ENCODE data around the gene NOP14.
"Not testable (repeated sequence)": the region's sequence is repeated elsewhere in the genome, so short reads cannot be mapped to it uniquely, and the experiment has no call there.

NOP14 gene

DNA sequence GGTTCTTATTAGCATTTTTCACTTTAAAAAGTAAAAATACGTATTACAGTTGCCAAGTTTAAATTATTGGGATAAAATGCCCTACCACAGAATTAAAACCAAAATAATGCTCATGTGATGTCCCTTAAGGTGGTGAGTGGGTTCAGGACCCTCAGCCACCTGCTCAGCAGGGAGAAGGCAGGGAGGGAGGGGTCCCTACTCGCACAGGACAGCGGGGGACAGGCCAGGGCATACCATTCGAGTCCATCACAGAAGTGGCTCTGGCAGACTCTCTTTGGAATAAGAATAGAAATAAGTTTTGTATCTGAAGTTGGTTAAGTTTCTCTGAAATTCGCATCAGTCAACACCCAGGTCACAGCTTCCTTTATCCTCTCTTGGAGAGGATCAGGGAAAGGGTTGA is 37.7 kb downstream of the NOP14 start:
- peaks cover 72% of the 10 kb centered on the region for H3K36me3 ChIP-seq (ENCODE audit: insufficient read depth, low read depth, low read length)

DNA sequence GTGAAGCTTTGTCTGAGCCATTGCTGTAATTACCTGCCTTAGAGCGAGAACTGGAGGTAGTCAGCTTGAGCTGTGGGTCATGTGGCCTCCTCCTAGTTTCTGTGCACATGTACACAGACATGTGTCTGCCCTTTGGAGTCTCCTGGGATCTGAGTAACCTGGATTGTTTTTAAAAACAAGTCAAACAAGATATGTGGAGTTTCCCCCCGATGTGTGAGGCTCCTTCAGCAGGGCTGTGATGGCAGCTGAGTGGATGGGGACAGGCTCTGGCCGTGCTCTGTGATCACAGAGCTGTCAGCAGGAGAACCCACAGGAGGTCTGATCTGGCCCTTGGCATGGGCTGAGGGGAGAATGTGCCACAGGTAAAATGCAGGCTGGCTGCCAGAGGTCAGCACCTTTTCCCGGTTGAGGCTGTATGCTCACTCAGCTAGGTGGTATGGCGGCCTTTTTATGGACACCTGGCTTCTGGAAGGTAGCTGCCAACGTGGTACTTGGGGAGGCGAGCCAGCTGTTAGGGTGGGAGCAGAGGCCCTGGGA is 38.4 kb downstream of the NOP14 start:
- Histone ChIP-seq H3K27me3 (ENCODE audit: insufficient read depth, low read length) (no peaks in the 10 kb centered on the region), H3K36me3 (ENCODE audit: insufficient read depth, low read depth, low read length) (peaks cover 65% of the 10 kb centered on the region), H3K4me3 (ENCODE audit: low read length) (no peak overlapping the region), H3K27ac (ENCODE audit: low read length) (no peak overlapping the region), H3K9me3 (ENCODE audit: insufficient read depth, low read depth, low read length) (peaks cover 9% of the 10 kb centered on the region; the same call in 1 of the 2 replicates), H3K4me1 (ENCODE audit: insufficient read depth, low read length) (peaks cover 13% of the 10 kb centered on the region), H3K9ac (ENCODE audit: low read depth, low read length) (no peak overlapping the region)

More for the DNA sequence above, 37.7 kb downstream of the NOP14 start:
- H3K27ac ChIP-seq (ENCODE audit: low read length), result no peak overlapping the region
- peaks cover 8% of the 10 kb centered on the region; the same call in 1 of the 2 replicates for H3K9me3 ChIP-seq (ENCODE audit: insufficient read depth, low read depth, low read length)
- no peak overlapping the region for H3K9ac ChIP-seq (ENCODE audit: low read depth, low read length)
- no peaks in the 10 kb centered on the region for H3K27me3 ChIP-seq (ENCODE audit: insufficient read depth, low read length)
- H3K4me1 ChIP-seq (ENCODE audit: insufficient read depth, low read length), result peaks cover 13% of the 10 kb centered on the region
- no peak overlapping the region for H3K4me3 ChIP-seq (ENCODE audit: low read length)

DNA sequence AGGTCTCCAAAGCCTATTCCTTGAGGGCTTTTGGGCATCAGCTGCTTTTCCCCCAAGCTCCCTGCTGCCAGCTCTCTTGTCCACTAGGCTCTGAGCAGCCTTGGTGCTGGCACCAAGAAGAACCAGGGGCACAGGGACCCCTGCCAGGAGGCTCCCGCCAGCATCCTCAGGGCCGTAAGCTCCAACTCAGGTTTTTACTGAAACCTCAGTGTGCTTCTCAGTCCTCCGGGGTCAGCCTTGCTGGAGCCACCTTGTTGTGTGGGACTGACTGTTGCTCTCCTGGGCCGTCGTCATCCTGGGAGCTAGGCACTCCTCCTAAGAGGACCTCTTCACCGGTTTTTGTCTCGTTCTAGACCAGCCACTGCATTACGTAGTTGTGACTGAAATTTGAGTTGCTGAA is 38.9 kb downstream of the NOP14 start:
- Histone ChIP-seq H3K27me3 (ENCODE audit: insufficient read depth, low read length) (no peaks in the 10 kb centered on the region), H3K9me3 (ENCODE audit: insufficient read depth, low read depth, low read length) (peaks cover 10% of the 10 kb centered on the region; the same call in 1 of the 2 replicates), H3K27ac (ENCODE audit: low read length) (peak overlapping the region; percentile 86), H3K9ac (ENCODE audit: low read depth, low read length) (no peak overlapping the region), H3K4me3 (ENCODE audit: low read length) (no peak overlapping the region), H3K36me3 (ENCODE audit: insufficient read depth, low read depth, low read length) (peaks cover 60% of the 10 kb centered on the region), H3K4me1 (ENCODE audit: insufficient read depth, low read length) (peaks cover 13% of the 10 kb centered on the region)

DNA sequence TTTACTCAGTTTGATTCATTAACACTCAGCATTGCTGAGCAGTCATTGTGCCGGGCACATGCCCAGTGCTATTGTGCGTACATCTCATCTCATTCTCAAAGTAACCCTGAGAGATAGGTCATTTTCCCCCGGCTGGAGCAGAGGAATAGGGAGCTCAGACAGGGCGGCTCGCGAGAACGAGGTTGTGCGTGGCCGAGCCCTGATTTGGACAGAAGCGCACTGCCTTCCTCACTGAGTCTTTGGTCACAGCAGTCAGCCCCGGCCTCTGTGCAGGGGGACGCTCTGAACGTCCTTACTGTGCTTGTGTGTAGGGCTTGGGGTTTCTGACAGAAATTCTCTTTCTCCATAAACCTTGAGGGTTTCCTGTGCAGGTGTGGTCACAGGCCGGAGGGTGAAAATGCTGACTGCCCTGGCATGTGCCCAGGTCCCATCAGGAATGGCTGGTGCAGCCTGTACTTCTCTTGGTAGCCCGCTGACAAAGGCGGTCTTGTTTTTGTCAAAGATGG is 39.5 kb downstream of the NOP14 start:
- H3K27me3 ChIP-seq (ENCODE audit: insufficient read depth, low read length), result no peaks in the 10 kb centered on the region
- peaks cover 54% of the 10 kb centered on the region for H3K36me3 ChIP-seq (ENCODE audit: insufficient read depth, low read depth, low read length)
- H3K27ac ChIP-seq (ENCODE audit: low read length), result peak overlapping the region; percentile 86
- peaks cover 13% of the 10 kb centered on the region for H3K4me1 ChIP-seq (ENCODE audit: insufficient read depth, low read length)
- H3K9me3 ChIP-seq (ENCODE audit: insufficient read depth, low read depth, low read length), result peaks cover 12% of the 10 kb centered on the region; the same call in 1 of the 2 replicates
- H3K9ac ChIP-seq (ENCODE audit: low read depth, low read length), result peak overlapping the region; percentile 64; the same call in 1 of the 2 replicates
- no peak overlapping the region for H3K4me3 ChIP-seq (ENCODE audit: low read length)

DNA sequence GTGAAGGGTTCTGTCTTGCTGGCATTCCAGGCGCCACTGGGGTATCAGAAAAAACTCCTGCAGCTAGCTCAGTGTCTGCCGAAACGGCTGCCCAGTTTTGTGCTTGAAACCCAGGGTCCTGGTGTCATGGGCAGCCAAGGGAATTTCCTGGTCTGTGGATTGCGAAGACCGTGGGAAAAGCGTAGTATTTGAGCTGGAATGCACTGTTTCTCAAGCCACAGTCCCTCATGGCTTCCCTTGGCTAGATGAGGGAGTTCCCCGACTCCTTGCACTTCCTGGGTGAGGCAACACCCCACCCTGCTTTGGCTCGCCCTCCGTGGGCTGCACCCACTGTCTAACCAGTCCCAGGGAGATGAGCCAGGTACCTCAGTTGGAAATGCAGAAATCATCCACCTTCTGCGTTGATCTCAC is 40.1 kb downstream of the NOP14 start:
- no peaks in the 10 kb centered on the region for H3K27me3 ChIP-seq (ENCODE audit: insufficient read depth, low read length)
- H3K9me3 ChIP-seq (ENCODE audit: insufficient read depth, low read depth, low read length), result peaks cover 12% of the 10 kb centered on the region; the same call in 1 of the 2 replicates
- H3K36me3 ChIP-seq (ENCODE audit: insufficient read depth, low read depth, low read length), result peaks cover 50% of the 10 kb centered on the region
- H3K9ac ChIP-seq (ENCODE audit: low read depth, low read length), result peak overlapping the region; percentile 64; the same call in 1 of the 2 replicates
- H3K4me3 ChIP-seq (ENCODE audit: low read length), result peak overlapping the region; percentile 18; the same call in 1 of the 2 replicates
- peak overlapping the region; percentile 86 for H3K27ac ChIP-seq (ENCODE audit: low read length)
- H3K4me1 ChIP-seq (ENCODE audit: insufficient read depth, low read length), result peaks cover 13% of the 10 kb centered on the region

DNA sequence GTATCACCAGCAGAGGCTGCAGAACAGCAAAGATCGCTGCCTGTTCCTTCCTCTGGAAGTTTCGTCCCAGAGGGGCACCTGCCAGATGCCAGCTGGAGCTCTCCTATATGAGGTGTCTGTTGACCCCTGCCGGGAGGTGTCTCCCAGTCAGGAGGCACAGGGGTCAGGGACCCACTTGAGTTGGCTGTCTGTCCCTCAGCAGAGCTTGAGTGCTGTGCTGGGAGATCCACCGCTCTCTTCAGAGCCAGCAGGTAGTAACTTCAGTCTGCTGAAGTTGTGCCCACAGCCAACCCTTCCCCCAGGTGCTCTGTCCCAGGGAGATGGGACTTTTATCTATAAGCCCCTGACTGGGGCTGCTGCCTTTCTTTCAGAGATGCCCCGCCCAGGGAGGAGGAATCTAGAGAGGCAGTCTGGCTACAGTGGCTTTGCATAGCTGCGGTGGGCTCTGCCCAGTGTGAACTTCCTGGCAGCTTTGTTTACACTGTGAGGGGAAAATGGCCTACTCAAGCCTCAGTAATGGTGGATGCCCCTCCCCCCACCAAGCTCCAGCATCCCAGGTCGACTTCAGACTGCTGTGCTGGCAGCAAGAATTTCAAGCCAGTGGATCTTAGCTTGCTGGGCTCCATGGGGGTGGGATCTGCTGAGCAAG is 40.6 kb downstream of the NOP14 start:
- peak overlapping the region; percentile 86 for H3K27ac ChIP-seq (ENCODE audit: low read length)
- H3K9ac ChIP-seq (ENCODE audit: low read depth, low read length), result peak overlapping the region; percentile 37; the same call in 1 of the 2 replicates
- peaks cover 13% of the 10 kb centered on the region for H3K4me1 ChIP-seq (ENCODE audit: insufficient read depth, low read length)
- peak overlapping the region; percentile 33 for H3K4me3 ChIP-seq (ENCODE audit: low read length)
- peaks cover 12% of the 10 kb centered on the region; the same call in 1 of the 2 replicates for H3K9me3 ChIP-seq (ENCODE audit: insufficient read depth, low read depth, low read length)
- H3K36me3 ChIP-seq (ENCODE audit: insufficient read depth, low read depth, low read length), result peaks cover 44% of the 10 kb centered on the region
- not testable (repeated sequence) for H3K27me3 ChIP-seq (ENCODE audit: insufficient read depth, low read length)

DNA sequence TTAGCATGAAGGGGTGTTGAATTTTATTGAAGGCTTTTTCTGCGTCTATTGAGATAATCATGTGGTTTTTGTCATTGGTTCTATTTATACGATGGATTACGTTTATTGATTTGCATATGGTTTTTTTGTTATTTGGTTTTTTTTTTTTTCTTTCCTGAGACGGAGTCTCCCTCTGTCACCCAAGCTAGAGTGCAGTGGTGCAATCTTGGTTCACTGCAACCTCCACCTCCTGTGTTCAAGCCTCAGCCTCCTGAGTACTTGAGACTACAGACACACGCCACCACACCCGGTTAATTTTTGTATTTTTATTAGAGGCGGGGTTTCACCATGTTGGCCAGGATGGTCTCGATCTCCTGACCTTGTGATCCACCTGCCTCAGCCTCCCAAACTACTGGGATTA is 44.5 kb downstream of the NOP14 start:
- not testable (repeated sequence) for H3K9ac ChIP-seq (ENCODE audit: low read depth, low read length); H3K27ac ChIP-seq (ENCODE audit: low read length); H3K27me3 ChIP-seq (ENCODE audit: insufficient read depth, low read length); H3K4me3 ChIP-seq (ENCODE audit: low read length)
- peaks cover 13% of the 10 kb centered on the region for H3K4me1 ChIP-seq (ENCODE audit: insufficient read depth, low read length)
- peaks cover 40% of the 10 kb centered on the region for H3K36me3 ChIP-seq (ENCODE audit: insufficient read depth, low read depth, low read length)
- peaks cover 16% of the 10 kb centered on the region; the same call in 1 of the 2 replicates for H3K9me3 ChIP-seq (ENCODE audit: insufficient read depth, low read depth, low read length)

DNA sequence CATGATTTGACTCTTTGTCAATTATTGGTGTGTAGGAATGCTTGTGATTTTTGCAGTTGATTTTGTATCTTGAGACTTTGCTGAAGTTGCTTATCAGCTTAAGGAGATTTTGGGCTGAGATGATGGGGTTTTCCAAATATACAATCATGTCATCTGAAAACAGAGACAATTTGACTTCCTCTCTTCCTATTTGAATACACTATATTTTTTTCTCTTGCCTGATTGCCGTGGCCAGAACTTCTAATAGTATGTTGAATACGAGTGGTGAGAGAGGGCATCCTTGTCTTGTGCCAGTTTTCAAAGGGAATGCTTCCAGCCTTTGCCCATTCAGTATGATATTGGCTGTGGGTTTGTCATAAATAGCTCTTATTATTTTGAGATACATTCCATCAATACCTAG is 44.9 kb downstream of the NOP14 start:
- H3K9me3 ChIP-seq (ENCODE audit: insufficient read depth, low read depth, low read length), result peaks cover 16% of the 10 kb centered on the region; the same call in 1 of the 2 replicates
- H3K27ac ChIP-seq (ENCODE audit: low read length); H3K9ac ChIP-seq (ENCODE audit: low read depth, low read length); H3K4me1 ChIP-seq (ENCODE audit: insufficient read depth, low read length); H3K4me3 ChIP-seq (ENCODE audit: low read length); H3K27me3 ChIP-seq (ENCODE audit: insufficient read depth, low read length): not testable (repeated sequence)
- peaks cover 40% of the 10 kb centered on the region for H3K36me3 ChIP-seq (ENCODE audit: insufficient read depth, low read depth, low read length)

DNA sequence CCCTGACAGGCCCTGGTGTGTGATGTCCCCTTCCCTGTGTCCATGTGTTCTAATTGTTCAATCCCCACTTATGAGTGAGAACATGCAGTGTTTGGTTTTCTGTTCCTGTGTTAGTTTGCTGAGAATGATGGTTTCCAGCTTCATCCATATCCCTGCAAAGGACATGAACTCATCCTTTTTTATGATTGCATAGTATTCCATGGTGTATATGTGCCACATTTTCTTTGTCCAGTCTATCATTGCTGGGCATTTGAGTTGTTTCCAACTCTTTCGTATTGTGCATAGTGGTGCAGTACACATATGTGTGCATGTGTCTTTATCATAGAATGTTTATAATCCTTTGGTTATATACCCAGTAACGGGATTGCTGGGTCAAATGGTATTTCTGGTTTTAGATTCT is 46.5 kb downstream of the NOP14 start:
- Histone ChIP-seq H3K36me3 (ENCODE audit: insufficient read depth, low read depth, low read length) (peaks cover 43% of the 10 kb centered on the region), H3K9me3 (ENCODE audit: insufficient read depth, low read depth, low read length) (peaks cover 14% of the 10 kb centered on the region; the same call in 1 of the 2 replicates)
- not testable (repeated sequence) for H3K27ac ChIP-seq (ENCODE audit: low read length); H3K4me3 ChIP-seq (ENCODE audit: low read length); H3K9ac ChIP-seq (ENCODE audit: low read depth, low read length); H3K27me3 ChIP-seq (ENCODE audit: insufficient read depth, low read length); H3K4me1 ChIP-seq (ENCODE audit: insufficient read depth, low read length)

DNA sequence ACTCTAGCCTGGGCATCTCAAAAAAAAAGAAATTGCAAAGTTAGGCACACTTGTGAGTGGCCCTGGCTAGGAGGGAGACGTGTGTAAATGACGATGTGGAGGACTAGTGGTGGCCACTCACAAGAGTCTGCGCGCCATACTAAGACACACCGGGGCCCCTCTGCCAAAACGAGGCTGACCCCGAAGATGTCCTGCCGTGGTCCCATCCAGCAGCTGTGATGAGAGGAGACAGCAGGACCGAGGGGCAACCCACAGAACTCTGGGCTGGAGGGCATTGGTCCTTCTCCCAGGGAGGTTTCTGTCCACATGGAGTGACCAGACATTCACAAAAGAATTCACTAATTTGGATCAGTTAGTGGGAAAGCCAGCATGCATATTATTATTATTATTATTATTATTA is 47.4 kb downstream of the NOP14 start:
- Histone ChIP-seq H3K27me3 (ENCODE audit: insufficient read depth, low read length) (no peaks in the 10 kb centered on the region), H3K4me1 (ENCODE audit: insufficient read depth, low read length) (no peaks in the 10 kb centered on the region), H3K9ac (ENCODE audit: low read depth, low read length) (no peak overlapping the region), H3K36me3 (ENCODE audit: insufficient read depth, low read depth, low read length) (peaks cover 48% of the 10 kb centered on the region), H3K4me3 (ENCODE audit: low read length) (no peak overlapping the region), H3K9me3 (ENCODE audit: insufficient read depth, low read depth, low read length) (peaks cover 11% of the 10 kb centered on the region; the same call in 1 of the 2 replicates), H3K27ac (ENCODE audit: low read length) (no peak overlapping the region)

DNA sequence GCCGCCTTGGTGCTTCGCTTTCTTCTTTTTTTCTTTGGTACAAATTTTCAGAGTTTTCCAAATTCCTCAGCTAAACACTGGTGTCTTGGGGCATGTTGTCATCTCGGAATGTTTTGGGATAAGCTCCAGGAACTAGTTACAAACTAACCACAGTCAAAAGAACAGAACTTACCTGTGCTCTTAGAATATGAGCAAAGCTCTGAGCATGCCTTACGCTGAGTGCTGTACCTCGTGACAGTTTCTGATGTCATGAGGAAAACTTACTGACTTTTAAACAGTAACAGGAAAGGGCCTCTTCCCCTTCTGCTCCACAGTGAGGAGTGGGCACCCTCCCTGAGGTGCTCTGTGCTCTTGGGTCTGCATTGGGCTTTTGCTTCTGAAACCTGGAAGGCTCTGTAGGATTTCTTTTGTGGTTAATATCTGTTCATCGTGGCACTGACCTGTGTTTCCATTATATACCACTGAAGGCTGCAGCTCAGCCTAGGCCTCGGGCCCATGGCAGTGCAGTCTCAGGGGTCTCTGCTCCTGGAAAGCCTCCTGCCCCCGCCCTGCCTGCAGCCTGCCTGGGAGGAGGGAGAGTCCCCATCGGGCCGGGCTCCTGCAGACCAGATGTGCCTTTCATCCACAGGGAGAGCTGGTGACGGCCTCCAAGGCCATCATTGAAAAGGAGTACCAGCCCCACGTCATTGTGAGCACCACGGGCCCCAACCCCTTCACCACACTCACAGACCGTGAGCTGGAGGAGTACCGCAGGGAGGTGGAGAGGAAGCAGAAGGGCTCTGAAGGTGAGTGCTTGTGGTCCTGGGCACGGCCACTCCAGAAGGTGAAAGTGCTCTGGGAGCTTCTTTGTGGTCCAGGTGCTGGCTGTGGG is 48.7 kb downstream of the NOP14 start:
- peaks cover 8% of the 10 kb centered on the region; the same call in 1 of the 2 replicates for H3K9me3 ChIP-seq (ENCODE audit: insufficient read depth, low read depth, low read length)
- no peak overlapping the region for H3K9ac ChIP-seq (ENCODE audit: low read depth, low read length)
- no peaks in the 10 kb centered on the region for H3K27me3 ChIP-seq (ENCODE audit: insufficient read depth, low read length)
- H3K36me3 ChIP-seq (ENCODE audit: insufficient read depth, low read depth, low read length), result peaks cover 61% of the 10 kb centered on the region
- H3K4me3 ChIP-seq (ENCODE audit: low read length), result no peak overlapping the region
- no peak overlapping the region for H3K27ac ChIP-seq (ENCODE audit: low read length)
- no peaks in the 10 kb centered on the region for H3K4me1 ChIP-seq (ENCODE audit: insufficient read depth, low read length)

All from iPS-20b (cell line).